ENCODE results near the gene FSHR.

DNA sequence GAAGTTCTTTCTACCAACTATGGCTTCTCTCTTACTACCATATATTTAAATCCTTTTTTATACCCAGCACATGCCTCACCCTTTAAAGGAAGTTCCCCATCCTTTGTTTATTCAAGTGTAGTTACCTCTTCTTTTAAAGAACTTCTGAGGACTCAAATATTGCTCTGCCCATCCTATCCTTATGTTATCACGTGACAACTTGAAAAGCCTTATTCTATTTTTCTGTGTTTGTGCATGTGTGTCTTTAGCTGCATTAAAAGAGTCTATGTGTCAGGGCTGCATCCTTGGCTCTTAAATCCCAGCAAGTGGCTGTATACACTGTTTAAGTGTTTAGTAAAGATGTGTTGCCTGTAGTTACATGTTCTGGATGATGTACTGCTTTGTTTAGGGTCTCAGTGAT lies 22.5 kb downstream of the FSHR start:
- TF ChIP-seq EZH2 (IDR thresholded peaks at IDR 0.05) (no peak), EZH2phosphoT487 (IDR thresholded peaks at IDR 0.05) (no peak)
- TF ChIP-seq, protein P1, sequence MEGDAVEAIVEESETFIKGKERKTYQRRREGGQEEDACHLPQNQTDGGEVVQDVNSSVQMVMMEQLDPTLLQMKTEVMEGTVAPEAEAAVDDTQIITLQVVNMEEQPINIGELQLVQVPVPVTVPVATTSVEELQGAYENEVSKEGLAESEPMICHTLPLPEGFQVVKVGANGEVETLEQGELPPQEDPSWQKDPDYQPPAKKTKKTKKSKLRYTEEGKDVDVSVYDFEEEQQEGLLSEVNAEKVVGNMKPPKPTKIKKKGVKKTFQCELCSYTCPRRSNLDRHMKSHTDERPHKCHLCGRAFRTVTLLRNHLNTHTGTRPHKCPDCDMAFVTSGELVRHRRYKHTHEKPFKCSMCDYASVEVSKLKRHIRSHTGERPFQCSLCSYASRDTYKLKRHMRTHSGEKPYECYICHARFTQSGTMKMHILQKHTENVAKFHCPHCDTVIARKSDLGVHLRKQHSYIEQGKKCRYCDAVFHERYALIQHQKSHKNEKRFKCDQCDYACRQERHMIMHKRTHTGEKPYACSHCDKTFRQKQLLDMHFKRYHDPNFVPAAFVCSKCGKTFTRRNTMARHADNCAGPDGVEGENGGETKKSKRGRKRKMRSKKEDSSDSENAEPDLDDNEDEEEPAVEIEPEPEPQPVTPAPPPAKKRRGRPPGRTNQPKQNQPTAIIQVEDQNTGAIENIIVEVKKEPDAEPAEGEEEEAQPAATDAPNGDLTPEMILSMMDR (IDR thresholded peaks at IDR 0.05) = no peak
